HepG2 (cell line): Measurements from ENCODE around the gene ITGB7.

ENCODE experiments used
- EP300 ChIP-seq, 3 experiments: sonication (generic) in 1 of 3; formaldehyde crosslinking in 1 of 3; IDR thresholded peaks; 2 replicates each; pipeline versions ENCODE4 v1.5.1 to v1.6.1; 2011 to 2020; ENCODE audit warnings: low read depth in 2 of 3, low read length in 2 of 3, borderline replicate concordance in 1 of 3, improper control_type of control experiment in 1 of 3, mild to moderate bottlenecking in 1 of 3, missing genetic modification reagents in 1 of 3, moderate library complexity in 1 of 3
- FOSL2 ChIP-seq: sonication (generic); formaldehyde crosslinking; IDR thresholded peaks from 2 replicates; pipeline ENCODE4 v1.4.0; 2020; ENCODE audit warnings: missing genetic modification reagents
- KMT2B ChIP-seq: IDR thresholded peaks from 2 replicates; pipeline ENCODE4 v1.6.1; 2016; ENCODE audit warnings: missing genetic modification reagents, missing compliant biosample characterization
- POLR2A ChIP-seq, 2 experiments: IDR thresholded peaks; 2 replicates each; pipeline ENCODE4 v1.6.1; 2011; ENCODE audit warnings: low read depth in 2 of 2, low read length in 2 of 2, mild to moderate bottlenecking in 1 of 2, moderate library complexity in 1 of 2; ENCODE audit not compliant: insufficient read depth in 1 of 2
- RELA ChIP-seq: sonication (generic); formaldehyde crosslinking; IDR thresholded peaks from 2 replicates; pipeline ENCODE4 v1.4.0; 2020; ENCODE audit warnings: missing genetic modification reagents
- SMARCE1 ChIP-seq: fragments of 450-650 bp; IDR thresholded peaks from 2 replicates; pipeline ENCODE4 v1.6.1; 2017; ENCODE audit warnings: borderline replicate concordance
- ZNF253 ChIP-seq: sonication (generic); formaldehyde crosslinking; IDR thresholded peaks from 2 replicates; pipeline ENCODE4 v1.8.0; 2022; ENCODE audit warnings: mild to moderate bottlenecking, missing genetic modification reagents, borderline replicate concordance
- ZNF572 ChIP-seq: sonication (generic); formaldehyde crosslinking; IDR thresholded peaks from 2 replicates; pipeline ENCODE4 v1.5.1; 2020; ENCODE audit warnings: mild to moderate bottlenecking, missing genetic modification reagents
- ZNF777 ChIP-seq: sonication (generic); formaldehyde crosslinking; IDR thresholded peaks from 2 replicates; pipeline ENCODE4 v1.4.0; 2020; ENCODE audit warnings: missing genetic modification reagents
- TF ChIP-seq, protein P1 (sequence below): sonication (generic); formaldehyde crosslinking; conservative IDR thresholded peaks from 2 replicates; pipeline ENCODE4 v1.4.0; 2020; ENCODE audit warnings: missing genetic modification reagents
- TF ChIP-seq, protein P2 (sequence below): sonication (generic); formaldehyde crosslinking; IDR thresholded peaks from 2 replicates; pipeline ENCODE4 v1.5.0; 2020; ENCODE audit warnings: mild to moderate bottlenecking, missing genetic modification reagents, moderate library complexity
- TF ChIP-seq, protein P3 (sequence below): sonication (generic); formaldehyde crosslinking; IDR thresholded peaks from 2 replicates; pipeline ENCODE4 v1.5.0; 2020; ENCODE audit warnings: missing genetic modification reagents

DNA sequence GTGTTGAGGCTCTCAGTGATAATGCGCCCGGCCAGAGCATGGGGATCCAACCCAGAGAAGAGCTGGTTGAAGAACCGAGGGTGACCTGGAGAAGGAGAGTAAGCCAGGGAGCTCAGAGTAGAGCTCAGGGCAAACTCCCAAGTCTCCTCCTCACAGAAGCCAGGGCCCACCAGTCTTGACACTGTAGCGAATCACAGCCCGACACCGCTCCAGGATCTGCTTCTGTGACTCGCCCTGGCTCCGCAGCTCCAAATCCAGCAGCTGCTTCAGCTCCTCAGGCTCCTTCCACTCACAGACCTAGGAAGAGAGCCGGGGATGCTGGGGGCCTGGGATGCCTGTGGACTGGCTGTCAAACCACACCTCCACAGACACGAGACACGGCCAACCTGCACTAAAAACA is 34.7 kb downstream of the ITGB7 start:
- no peak for TF ChIP-seq FOSL2 (CRISPR knock-in tag)
- TF ChIP-seq, protein P1, sequence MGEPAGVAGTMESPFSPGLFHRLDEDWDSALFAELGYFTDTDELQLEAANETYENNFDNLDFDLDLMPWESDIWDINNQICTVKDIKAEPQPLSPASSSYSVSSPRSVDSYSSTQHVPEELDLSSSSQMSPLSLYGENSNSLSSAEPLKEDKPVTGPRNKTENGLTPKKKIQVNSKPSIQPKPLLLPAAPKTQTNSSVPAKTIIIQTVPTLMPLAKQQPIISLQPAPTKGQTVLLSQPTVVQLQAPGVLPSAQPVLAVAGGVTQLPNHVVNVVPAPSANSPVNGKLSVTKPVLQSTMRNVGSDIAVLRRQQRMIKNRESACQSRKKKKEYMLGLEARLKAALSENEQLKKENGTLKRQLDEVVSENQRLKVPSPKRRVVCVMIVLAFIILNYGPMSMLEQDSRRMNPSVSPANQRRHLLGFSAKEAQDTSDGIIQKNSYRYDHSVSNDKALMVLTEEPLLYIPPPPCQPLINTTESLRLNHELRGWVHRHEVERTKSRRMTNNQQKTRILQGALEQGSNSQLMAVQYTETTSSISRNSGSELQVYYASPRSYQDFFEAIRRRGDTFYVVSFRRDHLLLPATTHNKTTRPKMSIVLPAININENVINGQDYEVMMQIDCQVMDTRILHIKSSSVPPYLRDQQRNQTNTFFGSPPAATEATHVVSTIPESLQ, result no peak
- TF ChIP-seq EP300 (IDR thresholded peaks at IDR 0.05; ENCODE audit: low read depth in 2 of 2, low read length in 2 of 2), result no peak
- no peak for TF ChIP-seq EP300 (CRISPR knock-in tag; IDR thresholded peaks at IDR 0.05; ENCODE audit: borderline replicate concordance)
- TF ChIP-seq, protein P2, sequence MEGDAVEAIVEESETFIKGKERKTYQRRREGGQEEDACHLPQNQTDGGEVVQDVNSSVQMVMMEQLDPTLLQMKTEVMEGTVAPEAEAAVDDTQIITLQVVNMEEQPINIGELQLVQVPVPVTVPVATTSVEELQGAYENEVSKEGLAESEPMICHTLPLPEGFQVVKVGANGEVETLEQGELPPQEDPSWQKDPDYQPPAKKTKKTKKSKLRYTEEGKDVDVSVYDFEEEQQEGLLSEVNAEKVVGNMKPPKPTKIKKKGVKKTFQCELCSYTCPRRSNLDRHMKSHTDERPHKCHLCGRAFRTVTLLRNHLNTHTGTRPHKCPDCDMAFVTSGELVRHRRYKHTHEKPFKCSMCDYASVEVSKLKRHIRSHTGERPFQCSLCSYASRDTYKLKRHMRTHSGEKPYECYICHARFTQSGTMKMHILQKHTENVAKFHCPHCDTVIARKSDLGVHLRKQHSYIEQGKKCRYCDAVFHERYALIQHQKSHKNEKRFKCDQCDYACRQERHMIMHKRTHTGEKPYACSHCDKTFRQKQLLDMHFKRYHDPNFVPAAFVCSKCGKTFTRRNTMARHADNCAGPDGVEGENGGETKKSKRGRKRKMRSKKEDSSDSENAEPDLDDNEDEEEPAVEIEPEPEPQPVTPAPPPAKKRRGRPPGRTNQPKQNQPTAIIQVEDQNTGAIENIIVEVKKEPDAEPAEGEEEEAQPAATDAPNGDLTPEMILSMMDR (CRISPR knock-in tag), result no peak
- no peak for TF ChIP-seq ZNF253 (CRISPR knock-in tag)
- no peak for TF ChIP-seq KMT2B (CRISPR knock-in tag)
- TF ChIP-seq ZNF572 (CRISPR knock-in tag), result no peak
- TF ChIP-seq SMARCE1, result no peak
- TF ChIP-seq RELA (CRISPR knock-in tag), result no peak
- TF ChIP-seq POLR2A (IDR thresholded peaks at IDR 0.05; ENCODE audit: insufficient read depth in 1 of 2, low read depth in 2 of 2, low read length in 2 of 2), result no peak
- TF ChIP-seq ZNF777, result no peak
- TF ChIP-seq, protein P3, sequence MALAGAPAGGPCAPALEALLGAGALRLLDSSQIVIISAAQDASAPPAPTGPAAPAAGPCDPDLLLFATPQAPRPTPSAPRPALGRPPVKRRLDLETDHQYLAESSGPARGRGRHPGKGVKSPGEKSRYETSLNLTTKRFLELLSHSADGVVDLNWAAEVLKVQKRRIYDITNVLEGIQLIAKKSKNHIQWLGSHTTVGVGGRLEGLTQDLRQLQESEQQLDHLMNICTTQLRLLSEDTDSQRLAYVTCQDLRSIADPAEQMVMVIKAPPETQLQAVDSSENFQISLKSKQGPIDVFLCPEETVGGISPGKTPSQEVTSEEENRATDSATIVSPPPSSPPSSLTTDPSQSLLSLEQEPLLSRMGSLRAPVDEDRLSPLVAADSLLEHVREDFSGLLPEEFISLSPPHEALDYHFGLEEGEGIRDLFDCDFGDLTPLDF (CRISPR knock-in tag), result no peak
